GM08714 (cell line): Measurements from ENCODE around the gene CCDC8.

Experiments
- H3K4me3 ChIP-seq: fragments of 200-500 bp; sonication (Bioruptor generic); 2 replicates; pipeline ENCODE4 v1.5.1; 2014; ENCODE audit warnings: mild to moderate bottlenecking, low read length, inconsistent platforms
- ZNF274 ChIP-seq: IDR thresholded peaks from 2 replicates; pipeline ENCODE4 v1.6.1; 2012; ENCODE audit warnings: mild to moderate bottlenecking, low read depth, low read length

Gene CCDC8

GRCh38 chr19:46369817-46370216 is 43.5 kb downstream of the CCDC8 start:
- no peak overlapping the region for H3K4me3 ChIP-seq
- no peak for TF ChIP-seq ZNF274

- TF ChIP-seq ZNF274, result no peak
- no peak overlapping the region for H3K4me3 ChIP-seq
Observed at GRCh38 chr19:46368116-46368515, 45.2 kb downstream of the CCDC8 start.

GRCh38 chr19:46367426-46367825 is 45.9 kb downstream of the CCDC8 start:
- H3K4me3 ChIP-seq, result no peak overlapping the region
- no peak for TF ChIP-seq ZNF274

- TF ChIP-seq ZNF274, result no peak
- no peak overlapping the region for H3K4me3 ChIP-seq
Observed at GRCh38 chr19:46366620-46367292, 46.6 kb downstream of the CCDC8 start.

- no peak for TF ChIP-seq ZNF274
Observed at GRCh38 chr19:46365561-46365960, 47.8 kb downstream of the CCDC8 start.

GRCh38 chr19:46364359-46364758 is 49.0 kb downstream of the CCDC8 start:
- H3K4me3 ChIP-seq, result no peak overlapping the region
- no peak for TF ChIP-seq ZNF274

More at GRCh38 chr19:46365561-46365960, 47.8 kb downstream of the CCDC8 start:
- no peak overlapping the region for H3K4me3 ChIP-seq

- no peak for TF ChIP-seq ZNF274
- H3K4me3 ChIP-seq, result no peak overlapping the region
Observed at GRCh38 chr19:46361915-46362314, 51.4 kb downstream of the CCDC8 start.
